K562 (cell line): ENCODE data around the gene MACROH2A2. TPM values are rescaled to one million over a fixed set of nuclear protein-coding genes. Genes with fewer than 3 reads are reported as not detected.

Experiments used
- ATAC-seq: fragments of 200-7000 bp; cut with Tn5 transposase; 3 replicates; pipeline ENCODE4 v1.9.1; 2020; ENCODE audit warnings: moderate library complexity
- BruUV-seq: library from RNA; stranded (reverse); fragments of 400-500 nt; replicated peaks from 2 replicates; lab custom pipeline; 2021; lab: Mats Ljungman, UMichigan
- CTCF ChIA-PET: fragments of 300-600 bp; formaldehyde crosslinking; extraction: SDS; loops from one replicate; lab custom pipeline; 2021; ENCODE audit warnings: low intra/inter-chr PET ratio; lab: Yijun Ruan, JAX
- POLR2A ChIA-PET: fragments of 300-600, 350-650 bp; sonication (Branson Sonifier 250); formaldehyde crosslinking; extraction: SDS; loops from one replicate; lab custom pipeline; 2021; ENCODE audit warnings: antibody characterized with exemption, inconsistent platforms; lab: Yijun Ruan, JAX
- DNase-seq, 4 experiments: peaks; one replicate each; pipeline versions ENCODE4 v3.0.0 to v3.0.0-alpha.2; 2011 to 2018; ENCODE audit warnings: low spot score in 3 of 4, mixed read lengths in 3 of 4; ENCODE audit errors: extremely low read depth in 1 of 4
- FAIRE-seq: peaks from 2 replicates; lab custom pipeline; 2011; peaks lifted over from hg19 to GRCh38; lab: Jason Lieb, UNC
- H2AFZ ChIP-seq: 2 replicates; pipeline ENCODE4 v1.6.0; 2011; ENCODE audit warnings: low read depth, low read length, control low read depth, inconsistent platforms
- H3K27ac ChIP-seq: fragments of 200-600 bp; 3 replicates; pipeline ENCODE4 v1.8.0; 2011; ENCODE audit warnings: low read depth, mild to moderate bottlenecking, control low read depth, inconsistent platforms, low read length, moderate library complexity, mixed read lengths; ENCODE audit errors: extremely low read depth
- H3K27me3 ChIP-seq, 2 experiments: fragments of 300-600 bp in 1 of 2; 2 replicates in 1 of 2; 3 replicates in 1 of 2; pipeline versions ENCODE4 v1.6.0 to v1.8.0; 2011; ENCODE audit warnings: inconsistent platforms in 2 of 2, low read length in 2 of 2, mild to moderate bottlenecking in 1 of 2, mixed read lengths in 1 of 2, moderate library complexity in 1 of 2; ENCODE audit not compliant: control insufficient read depth in 2 of 2, insufficient read depth in 2 of 2
- H3K36me3 ChIP-seq: fragments of 300-600 bp; 3 replicates; pipeline ENCODE4 v1.8.0; 2011; ENCODE audit warnings: mild to moderate bottlenecking, low read length, inconsistent platforms; ENCODE audit not compliant: control insufficient read depth, insufficient read depth
- H3K4me1 ChIP-seq, 2 experiments: fragments of 200-600 bp in 1 of 2; replicated peaks in 1 of 2; 2 replicates in 1 of 2; 3 replicates in 1 of 2; pipeline versions ENCODE4 v1.5.1 to v1.8.0; 2011; ENCODE audit warnings: inconsistent platforms in 2 of 2, low read length in 2 of 2, mild to moderate bottlenecking in 1 of 2, mixed read lengths in 1 of 2, moderate library complexity in 1 of 2; ENCODE audit not compliant: control insufficient read depth in 2 of 2, insufficient read depth in 2 of 2
- H3K4me2 ChIP-seq: 2 replicates; pipeline ENCODE4 v1.6.1; 2011; ENCODE audit warnings: low read length, control low read depth, inconsistent platforms, mixed read lengths; ENCODE audit not compliant: insufficient read depth
- H3K4me3 ChIP-seq: fragments of 200-600 bp; sonication (generic), shearing (Covaris generic); 2 replicates; pipeline ENCODE4 v1.5.1; 2016; ENCODE audit warnings: control low read depth, inconsistent platforms
- H3K79me2 ChIP-seq: fragments of 200-600 bp; 3 replicates; pipeline ENCODE4 v1.8.0; 2011; ENCODE audit warnings: low read length, inconsistent platforms; ENCODE audit not compliant: control insufficient read depth, insufficient read depth
- H3K9ac ChIP-seq, 2 experiments: 2 replicates each; pipeline versions ENCODE4 v1.6.0 to v1.6.1; 2011; ENCODE audit warnings: low read depth in 2 of 2, low read length in 2 of 2, control low read depth in 1 of 2, inconsistent platforms in 1 of 2, mild to moderate bottlenecking in 1 of 2, mixed read lengths in 1 of 2; ENCODE audit not compliant: insufficient read depth in 1 of 2
- H3K9me1 ChIP-seq: one replicate; pipeline ENCODE4 v1.6.0; 2011; ENCODE audit warnings: inconsistent platforms, mild to moderate bottlenecking, low read length, moderate library complexity; ENCODE audit not compliant: control insufficient read depth, insufficient read depth
- H3K9me3 ChIP-seq: replicated peaks from 2 replicates; pipeline ENCODE4 v1.5.1; 2011; ENCODE audit warnings: low read depth, low read length, inconsistent platforms; ENCODE audit not compliant: control insufficient read depth, insufficient read depth
- H4K20me1 ChIP-seq: replicated peaks from 2 replicates; pipeline ENCODE4 v1.6.1; 2011; ENCODE audit warnings: low read length, inconsistent platforms, mixed read lengths; ENCODE audit not compliant: control insufficient read depth, insufficient read depth
- C11orf30 ChIP-seq: fragments of 450-650 bp; IDR thresholded peaks from 2 replicates; pipeline ENCODE4 v1.6.1; 2016; ENCODE audit warnings: low read depth, mild to moderate bottlenecking
- CREB3 ChIP-seq: fragments of 450-650 bp; conservative IDR thresholded peaks from 2 replicates; pipeline ENCODE4 v1.6.1; 2016; ENCODE audit warnings: missing genetic modification characterization, low read depth, mild to moderate bottlenecking, missing compliant biosample characterization, moderate library complexity
- DEAF1 ChIP-seq: fragments of 450-650 bp; formaldehyde crosslinking; IDR thresholded peaks from 2 replicates; pipeline ENCODE4 v1.4.0; 2020; ENCODE audit warnings: mild to moderate bottlenecking, moderate library complexity
- DIDO1 ChIP-seq: fragments of 450-650 bp; IDR thresholded peaks from 2 replicates; pipeline ENCODE4 v1.6.1; 2016; ENCODE audit warnings: low read depth, missing biosample characterization, missing genetic modification characterization
- FOXA1 ChIP-seq: fragments of 450-650 bp; IDR thresholded peaks from 2 replicates; pipeline ENCODE4 v1.6.1; 2016; ENCODE audit warnings: mild to moderate bottlenecking, borderline replicate concordance
- HDAC3 ChIP-seq: fragments of 450-650 bp; IDR thresholded peaks from 2 replicates; pipeline ENCODE4 v1.6.1; 2018; ENCODE audit warnings: borderline replicate concordance, mild to moderate bottlenecking, moderate library complexity; ENCODE audit not compliant: partially characterized antibody
- HOXB6 ChIP-seq: fragments of 250-450 bp; sonication (Bioruptor Pico); IDR thresholded peaks from 2 replicates; pipeline ENCODE4 v1.5.1; 2022; ENCODE audit warnings: mild to moderate bottlenecking, borderline replicate concordance
- IFI16 ChIP-seq: fragments of 250-450 bp; sonication (Bioruptor Pico); IDR thresholded peaks from 2 replicates; pipeline ENCODE4 v2.1.2; 2022; ENCODE audit warnings: mild to moderate bottlenecking, inconsistent platforms
- JUND ChIP-seq, 2 experiments: IDR thresholded peaks; 2 replicates in 1 of 2; 3 replicates in 1 of 2; pipeline ENCODE4 v1.6.1; 2011; ENCODE audit warnings: borderline replicate concordance in 2 of 2, low read depth in 2 of 2, low read length in 2 of 2, improper control_type of control experiment in 1 of 2, missing biosample characterization in 1 of 2, missing genetic modification characterization in 1 of 2, missing genetic modification reagents in 1 of 2
- MAFF ChIP-seq: IDR thresholded peaks from 2 replicates; pipeline ENCODE4 v1.6.1; 2012; ENCODE audit warnings: low read length, improper control_type of control experiment
- MCM3 ChIP-seq: fragments of 450-650 bp; IDR thresholded peaks from 2 replicates; pipeline ENCODE4 v1.6.1; 2016
- NFE2 ChIP-seq: IDR thresholded peaks from 2 replicates; pipeline ENCODE4 v1.6.1; 2014; ENCODE audit warnings: antibody characterized with exemption, low read depth
- RAD21 ChIP-seq, 2 experiments: fragments of 250-450 bp in 1 of 2; fragments of 450-650 bp in 1 of 2; sonication (Bioruptor Pico) in 1 of 2; formaldehyde crosslinking in 1 of 2; IDR thresholded peaks in 1 of 2; conservative IDR thresholded peaks in 1 of 2; 2 replicates each; pipeline versions ENCODE4 v1.4.0 to v1.8.0; 2020 to 2022; ENCODE audit warnings: mild to moderate bottlenecking in 2 of 2, moderate library complexity in 1 of 2
- ZBTB5 ChIP-seq: fragments of 450-650 bp; IDR thresholded peaks from 2 replicates; pipeline ENCODE4 v1.6.1; 2017; ENCODE audit warnings: antibody characterized with exemption
- ZBTB7A ChIP-seq: IDR thresholded peaks from 2 replicates; pipeline ENCODE4 v1.6.1; 2011; ENCODE audit warnings: low read depth, mild to moderate bottlenecking, low read length, moderate library complexity, borderline replicate concordance; ENCODE audit not compliant: control insufficient read depth
- ZNF311 ChIP-seq: fragments of 250-450 bp; sonication (Bioruptor Pico); IDR thresholded peaks from 2 replicates; pipeline ENCODE4 v1.4.0; 2020; ENCODE audit warnings: mild to moderate bottlenecking, moderate library complexity
- ZNF445 ChIP-seq: fragments of 250-450 bp; sonication (Bioruptor Pico); IDR thresholded peaks from 2 replicates; pipeline ENCODE4 v1.4.0; 2020; ENCODE audit warnings: low read depth, mild to moderate bottlenecking, moderate library complexity
- WGBS: fragments of 100-300 bp; shearing (Covaris generic); methylation state at CpG from one replicate; pipeline ENCODE4 v1.1.6; 2016; ENCODE audit warnings: low coverage, mixed read lengths; ENCODE audit not compliant: insufficient coverage; ENCODE audit errors: missing lambda C conversion rate; 5-methylcytosine and 5-hydroxymethylcytosine counted together
- in situ Hi-C: fragments of 300-500 bp; cut with MboI; formaldehyde crosslinking; loops from 4 replicates; pipeline ENCODE4 v1.15.0; 2018; ENCODE audit warnings: inconsistent platforms, mixed read lengths
- intact Hi-C: fragments of 100-400 bp; cut with micrococcal nuclease; formaldehyde crosslinking; loops from 2 replicates; pipeline ENCODE4 v1.14.2; 2022
- polyA plus RNA-seq, 8 experiments: library from polyadenylated mRNA; depleted of rRNA in 4 of 8; stranded (reverse) in 5 of 8; unstranded in 3 of 8; fragments of >200 nt; fragmentation: Nextera tagmentation in 2 of 8; fragmentation: Illumina TruSeq in 1 of 8; extraction: Ambion mirVana in 2 of 8; extraction: Trizol in 1 of 8; gene quantifications; 2 replicates each; pipeline versions ENCODE4 v1.2.1 to v1.2.3, GENCODE V29; 2011 to 2014; ENCODE audit warnings: inconsistent platforms in 1 of 8, missing spikeins in 1 of 8
- total RNA-seq, 7 experiments: library from RNA; depleted of rRNA in 6 of 7; stranded (reverse); fragments of >200 nt in 6 of 7; fragmentation: Illumina TruSeq in 2 of 7; extraction: Trizol in 2 of 7; gene quantifications; 2 replicates each; pipeline versions ENCODE4 v1.2.1 to v1.2.3, GENCODE V29; 2011 to 2021; ENCODE audit warnings: low replicate concordance in 1 of 7

MACROH2A2 gene
- total and polyA plus RNA-seq, 9 of the 15 experiments (the other 6 are each of a cell fraction or from before 2014, with no cell fraction given): 0.07 TPM; not detected in 8

- TF ChIP-seq JUND (IDR thresholded peaks at IDR 0.05; ENCODE audit: borderline replicate concordance, low read depth, low read length) (no peak), JUND (tag; IDR thresholded peaks at IDR 0.05; ENCODE audit: borderline replicate concordance, low read depth, low read length) (no peak), IFI16 (CRISPR knock-in tag) (no peak)
These were observed 71.8 kb downstream of the MACROH2A2 start (continued) for GRCh38 chr10:70124415-70124814.

- ChIA-PET POLR2A (interaction anchor here (0.6 to 1.1 kb wide), 2 partner anchors 16 to 45 kb away, joined by 3 to 4 read pairs; partner anchors contain the start of gene SAR1A), CTCF (no interaction called here)
- Histone ChIP-seq H3K27me3 (no peaks in the 10 kb centered on the region), H3K36me3 (peaks cover 10% of the 10 kb centered on the region; the same call in 2 of the 3 replicates), H3K9me3 (no peaks in the 10 kb centered on the region), H4K20me1 (no peaks in the 10 kb centered on the region; the same call in 1 of the 2 replicates), H3K4me2 (no peak overlapping the region), H2AFZ (no peak overlapping the region), H3K4me1 (peaks cover 4 to 12% of the 10 kb centered on the region in 2 experiments; a peak in 4 of 5 replicates), H3K4me3 (no peak overlapping the region), H3K9me1 (no peaks in the 10 kb centered on the region), H3K27ac (no peak overlapping the region), H3K9ac (no peak overlapping the region), H3K79me2 (no peaks in the 10 kb centered on the region)
- intact Hi-C loops: no loop called here
- ATAC-seq (no peak), DNase-seq (no peak), FAIRE-seq (no peak)
- 68% methylated on average over 3 of the region's 3 CpGs for WGBS
- BruUV-seq: no TSS peak
- in situ Hi-C loops: no loop called here
- TF ChIP-seq HOXB6 (CRISPR knock-in tag): no peak
- TF ChIP-seq HDAC3: no peak
- no peak for TF ChIP-seq CREB3 (tag)
- no peak for TF ChIP-seq MCM3
- no peak for TF ChIP-seq ZNF311 (CRISPR knock-in tag)
- no peak for TF ChIP-seq ZBTB5
- no peak for TF ChIP-seq RAD21 (CRISPR knock-in tag; conservative IDR thresholded peaks at IDR 0.05 in 1 of 2, IDR thresholded peaks at IDR 0.05 in 1 of 2)
- TF ChIP-seq C11orf30: peak; percentile 59; the same call in 1 of the 2 replicates
- no peak for TF ChIP-seq DEAF1 (CRISPR knock-in tag)
- TF ChIP-seq FOXA1: no peak
- peak; percentile 75 for TF ChIP-seq NFE2
- TF ChIP-seq ZBTB7A: no peak
- no peak for TF ChIP-seq DIDO1 (tag)
- TF ChIP-seq MAFF: peak; percentile 29
- no peak for TF ChIP-seq ZNF445 (CRISPR knock-in tag)
These were observed 72.3 kb downstream of the MACROH2A2 start for GRCh38 chr10:70124918-70125317.
